MM.1S (cell line): ENCODE results near the gene CHD9NB.

ENCODE experiments used
- EZH2phosphoT487 ChIP-seq: fragments of 300-600 bp; sonication (generic); IDR thresholded peaks from 2 replicates; pipeline ENCODE4 v1.6.1; 2018; ENCODE audit warnings: antibody characterized with exemption, low read length
- TF ChIP-seq, protein P1 (sequence below): fragments of 300-600 bp; sonication (generic); IDR thresholded peaks from 2 replicates; pipeline ENCODE4 v1.5.1; 2016; ENCODE audit warnings: antibody characterized with exemption, low read length, mixed read lengths

DNA sequence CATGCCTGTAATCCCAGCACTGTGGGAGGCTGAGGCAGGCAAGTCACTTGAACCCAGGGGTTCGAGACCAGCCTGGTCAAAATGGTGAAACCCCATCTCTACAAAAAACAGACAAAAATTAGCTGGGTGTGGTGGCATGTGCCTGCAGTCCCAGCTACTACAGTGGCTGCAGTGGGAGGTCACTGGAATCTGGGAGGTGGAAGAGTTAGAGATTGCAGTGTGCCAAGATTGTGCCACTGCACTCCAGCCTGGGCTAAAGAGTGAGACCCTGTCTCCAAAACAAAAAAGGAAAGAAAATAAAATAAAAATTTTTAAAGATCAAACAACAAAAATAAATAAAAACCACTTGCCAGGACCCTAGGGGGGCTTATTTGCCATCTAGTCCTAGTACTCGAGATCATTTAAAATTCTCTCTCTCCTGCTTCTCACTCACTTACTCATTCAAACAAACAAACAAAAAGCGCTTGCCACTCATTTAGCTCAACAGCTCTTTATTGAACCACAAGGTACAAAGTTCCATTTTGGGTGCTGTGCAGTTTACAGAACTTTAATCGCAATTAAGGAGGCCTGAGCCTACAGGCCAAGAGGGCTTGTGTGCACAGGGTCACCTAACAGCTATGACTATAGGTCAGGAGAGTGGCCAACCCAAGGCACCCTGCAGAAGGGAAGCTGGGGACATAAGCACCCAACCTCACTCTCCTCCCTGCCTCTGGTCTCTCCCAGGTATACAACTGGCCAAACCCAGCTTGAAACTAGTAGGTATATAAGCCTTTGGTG lies 4.4 kb downstream of the CHD9NB start:
- TF ChIP-seq EZH2phosphoT487: no peak
- TF ChIP-seq, protein P1, sequence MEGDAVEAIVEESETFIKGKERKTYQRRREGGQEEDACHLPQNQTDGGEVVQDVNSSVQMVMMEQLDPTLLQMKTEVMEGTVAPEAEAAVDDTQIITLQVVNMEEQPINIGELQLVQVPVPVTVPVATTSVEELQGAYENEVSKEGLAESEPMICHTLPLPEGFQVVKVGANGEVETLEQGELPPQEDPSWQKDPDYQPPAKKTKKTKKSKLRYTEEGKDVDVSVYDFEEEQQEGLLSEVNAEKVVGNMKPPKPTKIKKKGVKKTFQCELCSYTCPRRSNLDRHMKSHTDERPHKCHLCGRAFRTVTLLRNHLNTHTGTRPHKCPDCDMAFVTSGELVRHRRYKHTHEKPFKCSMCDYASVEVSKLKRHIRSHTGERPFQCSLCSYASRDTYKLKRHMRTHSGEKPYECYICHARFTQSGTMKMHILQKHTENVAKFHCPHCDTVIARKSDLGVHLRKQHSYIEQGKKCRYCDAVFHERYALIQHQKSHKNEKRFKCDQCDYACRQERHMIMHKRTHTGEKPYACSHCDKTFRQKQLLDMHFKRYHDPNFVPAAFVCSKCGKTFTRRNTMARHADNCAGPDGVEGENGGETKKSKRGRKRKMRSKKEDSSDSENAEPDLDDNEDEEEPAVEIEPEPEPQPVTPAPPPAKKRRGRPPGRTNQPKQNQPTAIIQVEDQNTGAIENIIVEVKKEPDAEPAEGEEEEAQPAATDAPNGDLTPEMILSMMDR: no peak
